DOHH2 (cell line): ENCODE results near the gene TFDP1.

ENCODE experiments used
- H3F3A ChIP-seq: fragments of 200-600 bp; sonication (generic), shearing (Covaris generic); 2 replicates; pipeline ENCODE4 v1.6.0; 2016; ENCODE audit warnings: antibody characterized with exemption, mild to moderate bottlenecking; ENCODE audit not compliant: control insufficient read depth, insufficient read depth
- H3K27ac ChIP-seq: fragments of 200-600 bp; sonication (generic); 2 replicates; pipeline ENCODE4 v1.5.1; 2014; ENCODE audit warnings: low read depth, mild to moderate bottlenecking, low read length, moderate library complexity
- H3K27me3 ChIP-seq: fragments of 200-600 bp; sonication (generic); 2 replicates; pipeline ENCODE4 v1.6.1; 2014; ENCODE audit warnings: mild to moderate bottlenecking, low read length, mixed read lengths; ENCODE audit not compliant: control insufficient read depth
- H3K36me3 ChIP-seq: fragments of 200-600 bp; sonication (generic); 2 replicates; pipeline ENCODE4 v1.6.1; 2014; ENCODE audit warnings: mild to moderate bottlenecking, low read length, moderate library complexity, mixed read lengths; ENCODE audit not compliant: control insufficient read depth
- H3K4me1 ChIP-seq: fragments of 200-600 bp; sonication (generic); 2 replicates; pipeline ENCODE4 v1.6.1; 2014; ENCODE audit warnings: mild to moderate bottlenecking, low read length, mixed read lengths; ENCODE audit not compliant: control insufficient read depth
- H3K4me2 ChIP-seq: fragments of 200-600 bp; sonication (generic); 2 replicates; pipeline ENCODE4 v1.6.0; 2014; ENCODE audit warnings: mild to moderate bottlenecking, low read length, moderate library complexity
- H3K4me3 ChIP-seq: fragments of 200-600 bp; sonication (generic); 2 replicates; pipeline ENCODE4 v1.5.1; 2014; ENCODE audit warnings: mild to moderate bottlenecking, low read length, mixed read lengths
- H3K79me2 ChIP-seq: fragments of 200-600 bp; sonication (generic); 2 replicates; pipeline ENCODE4 v1.6.1; 2014; ENCODE audit warnings: mild to moderate bottlenecking, low read length, mixed read lengths; ENCODE audit not compliant: control insufficient read depth
- H3K9me2 ChIP-seq: fragments of 200-600 bp; sonication (generic); replicated peaks from 2 replicates; pipeline ENCODE4 v1.6.1; 2014; ENCODE audit warnings: mild to moderate bottlenecking, low read length, mixed read lengths; ENCODE audit not compliant: control insufficient read depth
- H3K9me3 ChIP-seq: fragments of 200-600 bp; sonication (generic); 2 replicates; pipeline ENCODE4 v1.6.1; 2014; ENCODE audit warnings: antibody characterized with exemption, low read length, mixed read lengths; ENCODE audit not compliant: control insufficient read depth, insufficient read depth
- H4K20me1 ChIP-seq: fragments of 200-600 bp; sonication (generic); 2 replicates; pipeline ENCODE4 v1.6.0; 2014; ENCODE audit warnings: low read depth, mild to moderate bottlenecking, antibody characterized with exemption, low read length, moderate library complexity; ENCODE audit not compliant: control insufficient read depth, insufficient read depth
- CTCF ChIP-seq: fragments of 200-600 bp; sonication (generic); IDR thresholded peaks from one replicate; pipeline ENCODE4 v1.5.1; 2014; ENCODE audit warnings: antibody characterized with exemption, mild to moderate bottlenecking, low read depth, low read length; ENCODE audit not compliant: poor library complexity, severe bottlenecking
- EZH2phosphoT487 ChIP-seq: fragments of 200-600 bp; sonication (generic); IDR thresholded peaks from 2 replicates; pipeline ENCODE4 v1.6.1; 2017; ENCODE audit warnings: borderline replicate concordance, mild to moderate bottlenecking, antibody characterized with exemption, low read length, moderate library complexity, mixed read lengths

TFDP1 gene

GRCh38 chr13:113646376-113646775 is 61.8 kb downstream of the TFDP1 start:
- TF ChIP-seq CTCF (no peak), EZH2phosphoT487 (no peak)
- no peak overlapping the region for H3K4me2 ChIP-seq

GRCh38 chr13:113646921-113647340 is 62.4 kb downstream of the TFDP1 start:
- Histone ChIP-seq H4K20me1 (0 out of 2 replicates have a peak, but pooled peaks cover 3% of the 10 kb centered on the region), H3K79me2 (no peaks in the 10 kb centered on the region), H3K36me3 (peaks cover 17% of the 10 kb centered on the region), H3K27me3 (no peaks in the 10 kb centered on the region), H3K4me3 (no peak overlapping the region), H3K9me2 (no peaks in the 10 kb centered on the region), H3K4me2 (no peak overlapping the region), H3F3A (peaks cover 23% of the 10 kb centered on the region), H3K9me3 (no peaks in the 10 kb centered on the region), H3K27ac (no peak overlapping the region), H3K4me1 (no peaks in the 10 kb centered on the region)
- TF ChIP-seq CTCF (no peak), EZH2phosphoT487 (no peak)

More at GRCh38 chr13:113646376-113646775, 61.8 kb downstream of the TFDP1 start:
- Histone ChIP-seq H3K9me3 (no peaks in the 10 kb centered on the region), H3K4me1 (no peaks in the 10 kb centered on the region), H3F3A (peaks cover 23% of the 10 kb centered on the region), H3K36me3 (peaks cover 22% of the 10 kb centered on the region), H4K20me1 (0 out of 2 replicates have a peak, but pooled peaks cover 3% of the 10 kb centered on the region), H3K27ac (no peak overlapping the region), H3K27me3 (no peaks in the 10 kb centered on the region), H3K9me2 (no peaks in the 10 kb centered on the region), H3K79me2 (no peaks in the 10 kb centered on the region), H3K4me3 (no peak overlapping the region)

DNA sequence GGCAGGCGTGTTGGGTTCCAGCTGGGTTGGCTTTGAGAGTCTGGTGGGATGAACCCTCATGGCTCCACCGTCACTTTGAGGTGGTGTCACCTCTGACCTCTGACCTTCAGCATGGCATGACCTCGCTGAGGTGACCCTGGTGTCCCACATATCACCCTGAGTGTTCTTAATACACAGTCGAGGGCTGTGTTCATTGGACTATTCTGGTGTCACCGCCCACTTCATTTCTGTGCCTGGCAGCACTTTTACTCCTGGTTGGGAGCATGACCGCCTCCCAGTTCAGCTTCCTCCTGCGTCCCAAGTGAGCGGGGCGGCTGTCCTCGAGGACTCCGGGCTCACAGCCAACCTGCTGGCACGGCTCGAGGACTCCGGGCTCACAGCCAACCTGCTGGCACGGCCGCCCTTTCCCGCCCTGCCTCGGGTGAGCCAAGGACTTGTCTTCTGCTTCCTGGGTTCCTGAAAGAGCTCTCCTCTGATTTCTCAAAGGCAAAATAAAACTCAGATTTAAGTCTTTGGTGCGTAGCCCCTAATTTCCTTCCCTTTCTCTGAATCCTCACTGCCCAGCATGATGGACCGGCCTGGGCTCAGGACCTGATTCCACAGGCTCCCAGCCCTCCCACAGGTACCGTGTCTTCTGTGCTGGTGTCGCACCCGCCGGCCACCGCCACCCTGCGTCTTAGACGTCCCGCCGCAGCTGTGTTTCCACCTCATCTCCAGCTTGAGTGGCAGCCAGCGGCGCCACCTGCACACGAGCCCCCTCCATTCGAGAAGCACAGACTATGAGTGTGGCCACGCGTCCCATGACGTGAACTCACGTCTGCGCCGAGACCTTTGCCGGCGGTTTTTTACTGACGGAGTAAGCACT is 63.0 kb downstream of the TFDP1 start:
- TF ChIP-seq CTCF, result no peak
- no peak for TF ChIP-seq EZH2phosphoT487
- no peaks in the 10 kb centered on the region for H3K9me2 ChIP-seq
- no peak overlapping the region for H3K4me3 ChIP-seq
- no peak overlapping the region for H3K4me2 ChIP-seq
- no peaks in the 10 kb centered on the region for H3K4me1 ChIP-seq
- 0 out of 2 replicates have a peak, but pooled peaks cover 3% of the 10 kb centered on the region for H4K20me1 ChIP-seq
- peaks cover 10% of the 10 kb centered on the region for H3K36me3 ChIP-seq
- H3K9me3 ChIP-seq, result no peaks in the 10 kb centered on the region
- H3K27ac ChIP-seq, result no peak overlapping the region
- H3K27me3 ChIP-seq, result no peaks in the 10 kb centered on the region
- no peaks in the 10 kb centered on the region for H3K79me2 ChIP-seq
- H3F3A ChIP-seq, result peaks cover 19% of the 10 kb centered on the region
